Smooth muscle cell (in vitro differentiated cells): ENCODE measurements around the gene FAM184A. TPM values are rescaled to one million over a fixed set of nuclear protein-coding genes. Genes with fewer than 3 reads are reported as not detected.

Experiments used
- DNase-seq: peaks from one replicate; lab custom pipeline; 2025; ENCODE audit not compliant: unreplicated experiment; lab: John Stamatoyannopoulos, UW
- H2AFZ ChIP-seq: fragments of 200-600 bp; sonication (generic); 2 replicates; pipeline ENCODE4 v1.6.0; 2016; ENCODE audit warnings: antibody characterized with exemption, low read depth, mild to moderate bottlenecking
- H3F3A ChIP-seq: fragments of 200-600 bp; sonication (generic); 2 replicates; pipeline ENCODE4 v1.6.0; 2017; ENCODE audit warnings: antibody characterized with exemption, low read depth
- H3K27ac ChIP-seq: fragments of 200-600 bp; sonication (generic); 2 replicates; pipeline ENCODE4 v1.5.1; 2016; ENCODE audit warnings: low read depth, mild to moderate bottlenecking
- H3K27me3 ChIP-seq: fragments of 200-600 bp; sonication (generic); 2 replicates; pipeline ENCODE4 v1.6.1; 2016; ENCODE audit warnings: low read depth, mild to moderate bottlenecking
- H3K36me3 ChIP-seq: fragments of 200-600 bp; sonication (generic); 2 replicates; pipeline ENCODE4 v1.5.1; 2016; ENCODE audit warnings: low read depth
- H3K4me1 ChIP-seq: fragments of 200-600 bp; sonication (generic); 2 replicates; pipeline ENCODE4 v1.5.1; 2016; ENCODE audit warnings: low read depth
- H3K4me2 ChIP-seq: fragments of 200-600 bp; sonication (generic); 2 replicates; pipeline ENCODE4 v1.6.0; 2016; ENCODE audit warnings: mild to moderate bottlenecking
- H3K4me3 ChIP-seq: fragments of 200-600 bp; sonication (generic); 2 replicates; pipeline ENCODE4 v1.5.1; 2016; ENCODE audit warnings: mild to moderate bottlenecking
- H3K79me2 ChIP-seq: fragments of 200-600 bp; sonication (generic); 2 replicates; pipeline ENCODE4 v1.6.0; 2016; ENCODE audit warnings: low read depth, mild to moderate bottlenecking
- H3K9ac ChIP-seq: fragments of 200-600 bp; sonication (generic); 2 replicates; pipeline ENCODE4 v1.6.0; 2016; ENCODE audit warnings: low read depth
- H3K9me3 ChIP-seq: fragments of 200-600 bp; sonication (generic); replicated peaks from 2 replicates; pipeline ENCODE4 v1.5.1; 2016; ENCODE audit warnings: low read depth
- H4K20me1 ChIP-seq: fragments of 200-600 bp; sonication (generic); 2 replicates; pipeline ENCODE4 v1.6.0; 2016; ENCODE audit warnings: low read depth
- CTCF ChIP-seq: fragments of 200-600 bp; sonication (generic); IDR thresholded peaks from 2 replicates; pipeline ENCODE4 v1.5.1; 2017; ENCODE audit warnings: borderline replicate concordance, mild to moderate bottlenecking, antibody characterized with exemption; ENCODE audit not compliant: insufficient read depth, poor library complexity, severe bottlenecking
- WGBS: methylation state at CpG from one replicate; pipeline ENCODE4 v1.1.7; 2016; ENCODE audit warnings: low lambda C conversion rate; 5-methylcytosine and 5-hydroxymethylcytosine counted together
- polyA plus RNA-seq: library from polyadenylated mRNA; unstranded; fragments of >200 nt; fragmentation: Nextera tagmentation; extraction: Ambion mirVana; gene quantifications from 2 replicates; pipeline ENCODE4 v1.2.1, GENCODE V29; 2016
- total RNA-seq: library from RNA; depleted of rRNA; stranded (reverse); fragments of >200 nt; gene quantifications from 2 replicates; pipeline ENCODE4 v1.2.3, GENCODE V29; 2014

The FAM184A gene
- total and polyA plus RNA-seq, 2 experiments from 2014 or later, result 0.23 to 0.31 TPM

- Histone ChIP-seq H3K79me2 (no peaks in the 10 kb centered on the region), H3F3A (no peaks in the 10 kb centered on the region), H3K27ac (no peak overlapping the region), H3K9me3 (no peaks in the 10 kb centered on the region), H2AFZ (no peak overlapping the region), H3K4me1 (no peaks in the 10 kb centered on the region), H3K27me3 (no peaks in the 10 kb centered on the region), H3K9ac (no peak overlapping the region), H3K4me2 (no peak overlapping the region), H4K20me1 (no peaks in the 10 kb centered on the region), H3K4me3 (no peak overlapping the region), H3K36me3 (no peaks in the 10 kb centered on the region)
- DNase-seq, result no peak
- 90% methylated on average over 5 of the region's 5 CpGs for WGBS
- TF ChIP-seq CTCF, result no peak
Observed at GRCh38 chr6:119065382-119065781, 13.1 kb downstream of the FAM184A start.

GRCh38 chr6:119063491-119063890 lies 15.0 kb downstream of the FAM184A start:
- no peak overlapping the region for H3K27ac ChIP-seq
- no peak overlapping the region for H3K4me2 ChIP-seq
- no peak for DNase-seq
- TF ChIP-seq CTCF, result no peak
- no peaks in the 10 kb centered on the region for H3K36me3 ChIP-seq
- no peaks in the 10 kb centered on the region for H4K20me1 ChIP-seq
- no peaks in the 10 kb centered on the region for H3K9me3 ChIP-seq
- no peak overlapping the region for H2AFZ ChIP-seq
- no peak overlapping the region for H3K4me3 ChIP-seq
- no peaks in the 10 kb centered on the region for H3K4me1 ChIP-seq
- no peak overlapping the region for H3K9ac ChIP-seq
- no peaks in the 10 kb centered on the region for H3K79me2 ChIP-seq
- no peaks in the 10 kb centered on the region for H3K27me3 ChIP-seq
- WGBS, result 91% methylated on average over 5 of the region's 5 CpGs
- no peaks in the 10 kb centered on the region for H3F3A ChIP-seq

- Histone ChIP-seq H3K4me1 (no peaks in the 10 kb centered on the region), H3K27me3 (no peaks in the 10 kb centered on the region), H3K36me3 (no peaks in the 10 kb centered on the region), H3K9me3 (no peaks in the 10 kb centered on the region), H4K20me1 (no peaks in the 10 kb centered on the region), H3K27ac (no peak overlapping the region), H3K79me2 (no peaks in the 10 kb centered on the region), H3K4me2 (no peak overlapping the region), H3F3A (no peaks in the 10 kb centered on the region), H3K4me3 (no peak overlapping the region), H3K9ac (no peak overlapping the region), H2AFZ (no peak overlapping the region)
- no peak for DNase-seq
- TF ChIP-seq CTCF, result no peak
- WGBS, result 91% methylated on average over 3 of the region's 3 CpGs
Observed at GRCh38 chr6:119061215-119061614, 17.2 kb downstream of the FAM184A start.

GRCh38 chr6:119060255-119060907 lies 18.1 kb downstream of the FAM184A start:
- H3K27me3 ChIP-seq, result no peaks in the 10 kb centered on the region

More at GRCh38 chr6:119060255-119060907, 18.1 kb downstream of the FAM184A start:
- Histone ChIP-seq H3K79me2 (no peaks in the 10 kb centered on the region), H3K27ac (no peak overlapping the region), H3K4me3 (no peak overlapping the region), H3K9me3 (no peaks in the 10 kb centered on the region), H3K36me3 (no peaks in the 10 kb centered on the region), H4K20me1 (no peaks in the 10 kb centered on the region), H3F3A (no peaks in the 10 kb centered on the region), H3K4me2 (no peak overlapping the region), H3K4me1 (no peaks in the 10 kb centered on the region), H2AFZ (no peak overlapping the region), H3K9ac (no peak overlapping the region)
- WGBS, result 82% methylated on average over 4 of the region's 4 CpGs
- DNase-seq, result no peak
- no peak for TF ChIP-seq CTCF
